Measurements from ENCODE around the gene RBM48.

RBM48 gene

DNA sequence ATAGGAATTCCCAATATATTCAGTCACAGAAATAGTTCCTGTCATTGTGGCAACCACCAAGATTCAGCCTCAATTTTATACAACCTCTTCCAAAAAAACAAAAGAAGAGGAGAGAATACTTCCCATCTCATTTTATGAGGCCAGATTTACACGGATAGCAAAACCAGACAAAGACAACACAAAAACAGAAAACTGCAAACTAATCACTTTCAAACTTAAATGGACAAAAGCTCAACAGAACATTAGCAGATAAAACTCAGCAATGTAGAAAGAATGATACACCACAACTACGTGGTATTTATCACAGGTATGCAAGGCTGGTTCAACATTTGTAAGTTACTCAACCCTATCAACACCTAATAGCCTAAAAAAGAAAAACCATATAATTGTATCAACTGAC is 22.2 kb upstream of the RBM48 start:
- Histone ChIP-seq H3K27ac (replicated peaks; ENCODE audit: low read length) (no peak overlapping the region), H3K36me3 (replicated peaks in 1 of 2; ENCODE audit: control insufficient read depth in 2 of 2, insufficient read depth in 2 of 2, low read length in 2 of 2) (peaks cover 7 to 89% of the 10 kb centered on the region in 2 donors)

GRCh38 chr7:92508946-92509345 is 19.6 kb upstream of the RBM48 start:
- no peak for DNase-seq (ENCODE audit: low spot score)

More for the DNA sequence above, 22.2 kb upstream of the RBM48 start:
- H3K23ac ChIP-seq (ENCODE audit: low read depth, low read length, poor library complexity), result no peak overlapping the region
- H3K14ac ChIP-seq (ENCODE audit: low read length), result no peak overlapping the region
- no peak overlapping the region for H4K91ac ChIP-seq (ENCODE audit: low read depth, low read length, poor library complexity)
- no peak overlapping the region for H3K4me2 ChIP-seq (ENCODE audit: insufficient read depth, low read length, poor library complexity, severe bottlenecking)
- H3K4me1 ChIP-seq (ENCODE audit: control insufficient read depth in 2 of 2, insufficient read depth in 1 of 2, low read depth in 1 of 2, low read length in 2 of 2), result no peaks in the 10 kb centered on the region
- H2BK15ac ChIP-seq (ENCODE audit: low read length), result no peak overlapping the region
- no peak overlapping the region for H3K4ac ChIP-seq (ENCODE audit: low read length)
- no peak overlapping the region for H3K4me3 ChIP-seq (ENCODE audit: low read length in 2 of 2)
- no peak overlapping the region for H4K8ac ChIP-seq (ENCODE audit: low read depth, low read length)
- H3K9ac ChIP-seq (ENCODE audit: low read depth, low read length, poor library complexity), result no peak overlapping the region
- H3K9me3 ChIP-seq (replicated peaks in 1 of 2; ENCODE audit: control insufficient read depth in 2 of 2, insufficient read depth in 1 of 2, low read depth in 1 of 2, low read length in 2 of 2), result no peaks in the 10 kb centered on the region
- H2AFZ ChIP-seq (ENCODE audit: low read length), result no peak overlapping the region
- H3K18ac ChIP-seq (ENCODE audit: low read length), result no peak overlapping the region
- no peaks in the 10 kb centered on the region for H3K27me3 ChIP-seq (ENCODE audit: control insufficient read depth in 3 of 3, insufficient read depth in 3 of 3, low read depth in 1 of 3, low read length in 3 of 3)
- no CpG with 5 or more reads among the region's 2 CpGs for WGBS, 2 donors (ENCODE audit: extremely low coverage in 2 of 2, insufficient read length in 2 of 2, insufficient replicate concordance in 1 of 2)
- DNase-seq (ENCODE audit: low spot score), result no peak
- no peaks in the 10 kb centered on the region for H3K79me1 ChIP-seq (ENCODE audit: low read depth, low read length)
- no peak overlapping the region for H2AK5ac ChIP-seq (ENCODE audit: low read depth, low read length)
- H2BK12ac ChIP-seq (ENCODE audit: low read length), result no peak overlapping the region
- H2BK120ac ChIP-seq (ENCODE audit: low read depth, low read length), result no peak overlapping the region
- no peak overlapping the region for H2BK5ac ChIP-seq (ENCODE audit: low read length)

GRCh38 chr7:92513167-92513902 is 15.3 kb upstream of the RBM48 start:
- Histone ChIP-seq H2BK5ac (ENCODE audit: low read length) (no peak overlapping the region), H2BK12ac (ENCODE audit: low read length) (no peak overlapping the region), H3K4ac (ENCODE audit: low read length) (no peak overlapping the region), H3K18ac (ENCODE audit: low read length) (no peak overlapping the region), H3K36me3 (replicated peaks in 1 of 2; ENCODE audit: control insufficient read depth in 2 of 2, insufficient read depth in 2 of 2, low read length in 2 of 2) (peaks cover 5 to 83% of the 10 kb centered on the region in 2 donors), H3K23ac (ENCODE audit: low read depth, low read length, poor library complexity) (no peak overlapping the region), H3K9ac (ENCODE audit: low read depth, low read length, poor library complexity) (no peak overlapping the region), H3K4me1 (ENCODE audit: control insufficient read depth in 2 of 2, insufficient read depth in 1 of 2, low read depth in 1 of 2, low read length in 2 of 2) (no peaks in the 10 kb centered on the region), H4K91ac (ENCODE audit: low read depth, low read length, poor library complexity) (no peak overlapping the region), H3K27me3 (ENCODE audit: control insufficient read depth in 3 of 3, insufficient read depth in 3 of 3, low read depth in 1 of 3, low read length in 3 of 3) (no peaks in the 10 kb centered on the region), H3K27ac (replicated peaks; ENCODE audit: low read length) (no peak overlapping the region), H3K4me3 (ENCODE audit: low read length in 2 of 2) (no peak overlapping the region), H2BK120ac (ENCODE audit: low read depth, low read length) (no peak overlapping the region), H2AK5ac (ENCODE audit: low read depth, low read length) (no peak overlapping the region), H4K8ac (ENCODE audit: low read depth, low read length) (no peak overlapping the region), H3K4me2 (ENCODE audit: insufficient read depth, low read length, poor library complexity, severe bottlenecking) (no peak overlapping the region), H2AFZ (ENCODE audit: low read length) (no peak overlapping the region), H3K79me1 (ENCODE audit: low read depth, low read length) (no peaks in the 10 kb centered on the region), H2BK15ac (ENCODE audit: low read length) (no peak overlapping the region), H3K9me3 (replicated peaks in 1 of 2; ENCODE audit: control insufficient read depth in 2 of 2, insufficient read depth in 1 of 2, low read depth in 1 of 2, low read length in 2 of 2) (peaks cover 0 to 2% of the 10 kb centered on the region in 2 donors), H3K14ac (ENCODE audit: low read length) (no peak overlapping the region)
- DNase-seq (ENCODE audit: low spot score), result no peak
- no CpG with 5 or more reads among the region's 3 CpGs for WGBS, 2 donors (ENCODE audit: extremely low coverage in 2 of 2, insufficient read length in 2 of 2, insufficient replicate concordance in 1 of 2)

More at GRCh38 chr7:92508946-92509345, 19.6 kb upstream of the RBM48 start:
- Histone ChIP-seq H2BK12ac (ENCODE audit: low read length) (no peak overlapping the region), H3K4me2 (ENCODE audit: insufficient read depth, low read length, poor library complexity, severe bottlenecking) (no peak overlapping the region), H2BK5ac (ENCODE audit: low read length) (no peak overlapping the region), H2AFZ (ENCODE audit: low read length) (no peak overlapping the region), H3K14ac (ENCODE audit: low read length) (no peak overlapping the region), H3K79me1 (ENCODE audit: low read depth, low read length) (no peaks in the 10 kb centered on the region), H4K8ac (ENCODE audit: low read depth, low read length) (no peak overlapping the region), H3K36me3 (replicated peaks in 1 of 2; ENCODE audit: control insufficient read depth in 2 of 2, insufficient read depth in 2 of 2, low read length in 2 of 2) (peaks cover 4 to 86% of the 10 kb centered on the region in 2 donors), H2AK5ac (ENCODE audit: low read depth, low read length) (no peak overlapping the region), H4K91ac (ENCODE audit: low read depth, low read length, poor library complexity) (no peak overlapping the region), H3K9ac (ENCODE audit: low read depth, low read length, poor library complexity) (no peak overlapping the region), H3K27me3 (ENCODE audit: control insufficient read depth in 3 of 3, insufficient read depth in 3 of 3, low read depth in 1 of 3, low read length in 3 of 3) (no peaks in the 10 kb centered on the region), H3K27ac (replicated peaks; ENCODE audit: low read length) (no peak overlapping the region), H3K18ac (ENCODE audit: low read length) (no peak overlapping the region), H3K4me1 (ENCODE audit: control insufficient read depth in 2 of 2, insufficient read depth in 1 of 2, low read depth in 1 of 2, low read length in 2 of 2) (no peaks in the 10 kb centered on the region), H2BK15ac (ENCODE audit: low read length) (no peak overlapping the region), H2BK120ac (ENCODE audit: low read depth, low read length) (no peak overlapping the region), H3K23ac (ENCODE audit: low read depth, low read length, poor library complexity) (no peak overlapping the region), H3K9me3 (replicated peaks in 1 of 2; ENCODE audit: control insufficient read depth in 2 of 2, insufficient read depth in 1 of 2, low read depth in 1 of 2, low read length in 2 of 2) (peaks cover 0 to 2% of the 10 kb centered on the region in 2 donors), H3K4me3 (ENCODE audit: low read length in 2 of 2) (no peak overlapping the region), H3K4ac (ENCODE audit: low read length) (no peak overlapping the region)
- no CpG with 5 or more reads among the region's 5 CpGs for WGBS, 2 donors (ENCODE audit: extremely low coverage in 2 of 2, insufficient read length in 2 of 2, insufficient replicate concordance in 1 of 2)

DNA sequence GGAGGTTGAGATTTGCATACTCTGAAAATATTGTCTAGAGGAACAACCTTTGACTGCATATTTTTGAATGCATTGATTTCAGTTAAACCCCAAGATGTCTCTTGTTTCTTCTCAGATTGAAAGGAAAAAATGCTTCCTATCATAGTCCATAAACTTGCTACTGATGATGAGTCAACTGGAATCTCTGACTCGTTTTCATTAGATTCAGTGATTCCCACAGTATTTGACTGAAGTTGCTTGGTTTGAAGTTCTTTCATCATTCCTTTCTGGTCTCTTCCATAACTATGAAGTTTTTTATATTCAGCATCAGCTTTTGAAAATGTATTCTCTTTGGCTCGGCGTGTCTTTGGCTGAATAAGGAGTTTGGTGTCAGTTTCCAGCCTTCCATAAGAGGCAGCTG is 11.0 kb upstream of the RBM48 start:
- Histone ChIP-seq H3K4me1 (ENCODE audit: control insufficient read depth in 2 of 2, insufficient read depth in 1 of 2, low read depth in 1 of 2, low read length in 2 of 2) (no peaks in the 10 kb centered on the region), H3K4me3 (ENCODE audit: low read length in 2 of 2) (no peak overlapping the region), H4K91ac (ENCODE audit: low read depth, low read length, poor library complexity) (no peak overlapping the region), H2BK12ac (ENCODE audit: low read length) (no peak overlapping the region), H3K4me2 (ENCODE audit: insufficient read depth, low read length, poor library complexity, severe bottlenecking) (no peak overlapping the region), H4K8ac (ENCODE audit: low read depth, low read length) (no peak overlapping the region), H3K79me1 (ENCODE audit: low read depth, low read length) (no peaks in the 10 kb centered on the region), H2AFZ (ENCODE audit: low read length) (no peak overlapping the region), H2BK120ac (ENCODE audit: low read depth, low read length) (no peak overlapping the region), H3K27me3 (ENCODE audit: control insufficient read depth in 3 of 3, insufficient read depth in 3 of 3, low read depth in 1 of 3, low read length in 3 of 3) (no peaks in the 10 kb centered on the region), H2AK5ac (ENCODE audit: low read depth, low read length) (no peak overlapping the region), H3K9me3 (replicated peaks in 1 of 2; ENCODE audit: control insufficient read depth in 2 of 2, insufficient read depth in 1 of 2, low read depth in 1 of 2, low read length in 2 of 2) (peaks cover 0 to 2% of the 10 kb centered on the region in 2 donors), H3K18ac (ENCODE audit: low read length) (no peak overlapping the region), H3K27ac (replicated peaks; ENCODE audit: low read length) (no peak overlapping the region), H3K23ac (ENCODE audit: low read depth, low read length, poor library complexity) (no peak overlapping the region), H3K9ac (ENCODE audit: low read depth, low read length, poor library complexity) (no peak overlapping the region), H2BK15ac (ENCODE audit: low read length) (no peak overlapping the region), H3K14ac (ENCODE audit: low read length) (no peak overlapping the region), H3K4ac (ENCODE audit: low read length) (no peak overlapping the region), H2BK5ac (ENCODE audit: low read length) (no peak overlapping the region), H3K36me3 (replicated peaks in 1 of 2; ENCODE audit: control insufficient read depth in 2 of 2, insufficient read depth in 2 of 2, low read length in 2 of 2) (peaks cover 5 to 84% of the 10 kb centered on the region in 2 donors)
- no CpG with 5 or more reads among the region's 3 CpGs for WGBS, 2 donors (ENCODE audit: extremely low coverage in 2 of 2, insufficient read length in 2 of 2, insufficient replicate concordance in 1 of 2)
- no peak for DNase-seq (ENCODE audit: low spot score)
